ENCODE data around the gene MOV10.

MOV10 gene

DNA sequence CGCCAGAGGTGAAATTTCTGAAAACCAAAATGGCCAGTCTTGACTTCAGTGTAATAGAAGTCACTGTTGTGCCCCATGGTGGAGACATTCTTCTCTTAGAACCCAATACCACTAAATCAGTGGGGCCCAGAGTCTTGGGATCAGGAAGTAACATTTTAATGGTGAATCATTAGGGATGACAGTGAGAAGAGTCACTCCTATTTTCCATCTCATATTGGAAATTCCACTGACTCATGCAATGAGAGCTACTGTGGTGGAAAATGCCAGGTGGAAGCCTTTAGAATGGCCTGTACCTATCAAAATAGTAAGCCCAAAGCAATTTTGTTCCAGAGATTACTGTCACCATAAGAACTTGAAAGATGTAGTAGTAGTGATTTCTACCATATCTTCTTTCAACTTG, 61.3 kb downstream of the MOV10 start:
- DNase-seq (ENCODE audit: low read depth in 4 of 4, low spot score in 1 of 4), result no peak

- no peak for DNase-seq (ENCODE audit: low read depth in 4 of 4, low spot score in 1 of 4)
Measured at GRCh38 chr1:112737573-112737972, 63.1 kb downstream of the MOV10 start.

- DNase-seq (ENCODE audit: low read depth in 4 of 4, low spot score in 1 of 4), result no peak
Measured at GRCh38 chr1:112743174-112744008, 68.9 kb downstream of the MOV10 start.

- no peak for DNase-seq (ENCODE audit: low read depth in 4 of 4, low spot score in 1 of 4)
Measured at GRCh38 chr1:112744009-112744578, 69.6 kb downstream of the MOV10 start.

GRCh38 chr1:112748396-112748795, 73.9 kb downstream of the MOV10 start:
- no peak for DNase-seq (ENCODE audit: low read depth in 4 of 4, low spot score in 1 of 4)
